IPS DF 6.9 (cell line): ENCODE results near the gene VIPR2.

Source experiments
- DNase-seq: peaks from one replicate; pipeline ENCODE4 v3.0.0-alpha.2; 2013; ENCODE audit warnings: low read depth, low spot score
- H3K27ac ChIP-seq: one replicate; pipeline ENCODE4 v1.5.1; 2013; ENCODE audit warnings: low read length, control low read depth
- H3K27me3 ChIP-seq: 2 replicates; pipeline ENCODE4 v1.6.1; 2013; ENCODE audit warnings: mild to moderate bottlenecking, low read length; ENCODE audit not compliant: control insufficient read depth, insufficient read depth
- H3K36me3 ChIP-seq: 2 replicates; pipeline ENCODE4 v1.6.1; 2013; ENCODE audit warnings: low read length; ENCODE audit not compliant: control insufficient read depth, insufficient read depth
- H3K4me1 ChIP-seq: 2 replicates; pipeline ENCODE4 v1.6.1; 2013; ENCODE audit warnings: low read length; ENCODE audit not compliant: control insufficient read depth, insufficient read depth
- H3K4me3 ChIP-seq: 2 replicates; pipeline ENCODE4 v1.5.1; 2013; ENCODE audit warnings: mild to moderate bottlenecking, low read length
- H3K9me3 ChIP-seq: 2 replicates; pipeline ENCODE4 v1.6.1; 2013; ENCODE audit warnings: low read length, inconsistent platforms; ENCODE audit not compliant: control insufficient read depth, insufficient read depth
- WGBS: extraction: QIAGEN DNeasy Blood & Tissue Kit; methylation state at CpG from one replicate; pipeline ENCODE4 v1.1.7; 2013; ENCODE audit warnings: mixed read lengths, missing lambda C conversion rate; ENCODE audit not compliant: insufficient read length, insufficient coverage; 5-methylcytosine and 5-hydroxymethylcytosine counted together

The VIPR2 gene

DNA sequence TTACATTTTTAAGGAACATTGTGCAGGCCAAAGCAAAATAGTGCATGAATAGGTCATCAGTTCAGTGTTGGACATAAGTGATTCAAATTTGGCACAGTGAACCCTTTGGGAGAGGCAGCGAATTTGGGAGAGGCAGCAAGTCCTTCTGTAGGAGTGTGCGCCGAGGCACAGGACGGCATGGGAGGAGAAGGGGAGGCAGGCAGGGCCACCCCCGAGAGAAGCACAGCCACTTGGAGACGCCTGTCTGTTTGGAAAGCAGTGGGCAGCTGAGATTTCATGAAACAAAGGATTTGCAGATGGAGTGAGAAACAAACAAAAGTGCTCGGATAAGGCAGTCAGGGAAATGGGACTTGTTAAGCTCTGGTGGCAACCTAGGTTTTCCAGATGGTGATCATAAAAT is 30.6 kb downstream of the VIPR2 start:
- WGBS: no CpG with 5 or more reads among the region's 7 CpGs
- Histone ChIP-seq H3K9me3 (no peaks in the 10 kb centered on the region), H3K27ac (no peak overlapping the region), H3K27me3 (no peaks in the 10 kb centered on the region), H3K4me3 (no peak overlapping the region), H3K4me1 (no peaks in the 10 kb centered on the region), H3K36me3 (no peaks in the 10 kb centered on the region)
- no peak for DNase-seq

DNA sequence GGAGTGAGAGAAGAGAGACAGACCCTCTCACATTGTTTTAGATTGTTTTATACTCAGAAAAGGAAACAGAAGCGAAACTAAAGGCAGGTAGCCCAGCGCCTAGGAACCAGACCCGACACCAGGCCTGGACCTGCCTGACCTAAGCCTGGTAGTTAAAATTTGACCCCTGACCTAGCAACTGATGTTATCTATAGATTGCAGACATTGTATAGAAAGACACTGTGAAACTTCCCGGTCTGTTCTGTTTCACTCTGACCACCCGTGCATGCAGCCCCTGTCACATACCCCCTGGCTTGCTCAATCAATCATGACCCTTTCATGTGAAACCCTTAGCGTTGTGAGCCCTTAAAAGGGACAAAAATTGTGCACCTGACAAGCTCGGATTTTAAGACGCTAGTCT is 31.6 kb downstream of the VIPR2 start:
- no peaks in the 10 kb centered on the region for H3K36me3 ChIP-seq
- H3K27ac ChIP-seq: no peak overlapping the region
- no peak overlapping the region for H3K4me3 ChIP-seq
- WGBS: no CpG with 5 or more reads among the region's 8 CpGs
- no peaks in the 10 kb centered on the region for H3K9me3 ChIP-seq
- no peaks in the 10 kb centered on the region for H3K27me3 ChIP-seq
- no peaks in the 10 kb centered on the region for H3K4me1 ChIP-seq
- DNase-seq: no peak

DNA sequence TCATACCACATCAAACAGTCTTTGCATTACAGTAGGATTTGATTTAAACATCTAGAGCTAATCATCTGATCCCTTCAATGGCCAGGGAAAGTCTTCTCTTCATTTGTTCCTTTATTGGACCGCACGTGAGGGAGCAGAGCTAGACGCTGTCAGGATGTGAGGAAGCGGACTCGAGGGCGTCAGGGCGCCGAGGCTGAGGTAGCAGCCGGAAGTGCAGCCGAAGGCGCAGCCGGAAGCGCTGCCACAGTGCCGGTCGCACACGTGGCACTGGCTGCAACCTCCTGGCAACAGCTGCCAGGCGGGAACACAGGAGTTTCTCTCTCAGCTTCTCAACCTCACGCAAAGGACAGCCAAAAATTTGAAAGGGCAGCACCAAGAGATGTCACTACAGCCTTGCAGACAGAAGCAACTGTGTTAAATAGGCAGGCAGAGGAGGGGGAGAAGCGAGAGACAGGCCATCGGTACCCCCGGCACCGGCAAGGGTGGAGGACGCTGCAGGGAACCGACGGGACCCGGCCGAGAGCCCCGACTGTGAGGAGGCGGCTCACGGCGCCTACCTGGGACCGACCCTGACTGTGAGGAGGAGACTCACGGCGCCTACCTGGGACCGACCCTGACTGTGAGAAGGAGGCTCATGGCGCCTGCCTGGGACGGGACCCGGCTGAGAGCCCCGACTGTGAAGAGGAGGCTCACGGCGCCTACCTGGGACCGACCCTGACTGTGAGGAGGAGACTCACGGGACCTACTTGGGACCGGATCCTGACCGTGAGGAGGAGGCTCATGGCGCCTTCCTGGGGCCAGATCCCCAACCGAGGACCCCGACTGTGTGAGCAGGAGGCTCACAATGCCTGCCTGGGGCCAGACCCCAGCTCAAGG is 32.3 kb downstream of the VIPR2 start:
- Histone ChIP-seq H3K36me3 (no peaks in the 10 kb centered on the region), H3K9me3 (no peaks in the 10 kb centered on the region), H3K27me3 (no peaks in the 10 kb centered on the region), H3K27ac (no peak overlapping the region), H3K4me1 (no peaks in the 10 kb centered on the region), H3K4me3 (no peak overlapping the region)
- no CpG with 5 or more reads among the region's 48 CpGs for WGBS
- no peak for DNase-seq

DNA sequence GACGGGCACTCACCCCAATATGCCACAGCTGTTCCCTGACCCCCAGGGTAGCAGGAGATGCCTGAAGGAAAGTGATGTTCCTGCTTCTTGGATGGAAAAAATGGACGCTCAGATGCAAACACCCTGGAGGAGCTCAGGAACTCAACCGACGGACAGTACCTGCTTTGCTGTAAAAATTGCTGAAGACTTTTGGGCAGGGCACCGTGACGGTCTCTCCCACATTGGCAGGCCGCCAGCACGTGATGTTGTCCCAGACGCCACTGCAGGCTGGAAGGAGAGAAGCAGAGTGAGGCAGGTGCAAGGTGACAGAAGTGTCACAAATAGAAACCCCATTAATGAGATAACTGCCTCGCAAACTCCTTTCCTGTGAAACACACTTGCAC is 35.0 kb downstream of the VIPR2 start:
- Histone ChIP-seq H3K27me3 (no peaks in the 10 kb centered on the region), H3K27ac (no peak overlapping the region), H3K4me1 (peaks cover 1% of the 10 kb centered on the region; the same call in 1 of the 2 replicates), H3K9me3 (no peaks in the 10 kb centered on the region), H3K4me3 (no peak overlapping the region), H3K36me3 (no peaks in the 10 kb centered on the region)
- DNase-seq: no peak
- WGBS: no CpG with 5 or more reads among the region's 10 CpGs

DNA sequence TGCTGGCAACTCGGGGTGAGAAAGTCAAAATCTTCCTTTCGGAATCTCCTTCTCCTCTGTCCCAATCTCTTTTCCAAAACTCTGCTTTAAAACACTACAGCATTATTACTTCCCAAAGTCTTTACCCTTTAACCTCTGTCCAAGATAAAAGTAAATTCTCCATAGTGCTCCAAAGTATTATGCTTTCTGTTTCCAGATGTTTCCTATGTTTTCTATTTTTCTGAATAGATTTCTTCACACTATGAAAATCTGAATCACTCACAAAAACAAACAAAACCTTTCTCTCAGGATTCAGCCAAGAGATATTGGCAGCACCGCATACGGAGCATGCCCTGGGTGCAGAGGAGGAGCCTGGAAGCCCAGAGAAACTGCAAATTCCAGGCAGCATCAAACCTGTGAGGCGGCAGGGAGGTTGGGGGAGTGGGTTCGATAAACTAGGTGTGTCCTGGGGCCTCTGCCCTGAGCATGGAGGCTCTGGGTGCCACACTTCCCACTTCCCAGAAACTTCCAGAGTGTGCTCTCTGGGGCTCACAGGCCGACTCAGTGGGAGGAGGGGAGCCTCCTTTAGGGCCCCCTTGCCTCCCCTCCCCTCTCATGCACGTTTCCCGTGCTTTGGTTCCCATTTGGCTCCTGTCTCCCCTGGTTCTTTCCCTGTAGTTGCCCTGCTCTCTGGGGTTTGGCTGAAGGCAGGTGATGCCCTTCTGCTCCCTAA is 35.6 kb downstream of the VIPR2 start:
- no peak overlapping the region for H3K27ac ChIP-seq
- no CpG with 5 or more reads among the region's 9 CpGs for WGBS

DNA sequence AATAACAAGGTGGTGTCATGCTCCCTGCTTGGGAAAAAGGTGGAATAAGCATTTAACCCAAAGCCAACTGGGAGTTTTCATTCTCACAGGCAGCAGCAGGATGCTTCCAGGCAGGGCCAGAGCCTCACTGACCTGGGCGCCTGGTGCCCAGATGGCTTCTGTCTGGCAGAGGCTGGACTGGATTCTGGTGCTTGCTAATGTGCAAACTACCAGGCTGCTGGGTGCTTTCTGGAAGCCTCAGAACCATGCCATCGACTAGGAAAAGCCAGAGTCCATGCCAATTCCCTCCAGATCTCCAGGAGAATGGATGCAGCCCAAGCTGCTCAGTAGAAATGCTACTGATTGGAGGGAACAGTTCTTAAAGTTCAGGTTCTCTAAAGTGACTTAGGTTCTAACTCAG is 36.2 kb downstream of the VIPR2 start:
- peaks cover 1% of the 10 kb centered on the region; the same call in 1 of the 2 replicates for H3K4me1 ChIP-seq
- H3K36me3 ChIP-seq: no peaks in the 10 kb centered on the region
- no peak overlapping the region for H3K4me3 ChIP-seq
- no peaks in the 10 kb centered on the region for H3K9me3 ChIP-seq
- WGBS: no CpG with 5 or more reads among the region's 2 CpGs
- no peak for DNase-seq
- no peaks in the 10 kb centered on the region for H3K27me3 ChIP-seq
- no peak overlapping the region for H3K27ac ChIP-seq

More for the DNA sequence above, 35.6 kb downstream of the VIPR2 start:
- peaks cover 1% of the 10 kb centered on the region; the same call in 1 of the 2 replicates for H3K4me1 ChIP-seq
- no peak overlapping the region for H3K4me3 ChIP-seq
- no peaks in the 10 kb centered on the region for H3K36me3 ChIP-seq
- no peaks in the 10 kb centered on the region for H3K27me3 ChIP-seq
- no peaks in the 10 kb centered on the region for H3K9me3 ChIP-seq
- DNase-seq: no peak

DNA sequence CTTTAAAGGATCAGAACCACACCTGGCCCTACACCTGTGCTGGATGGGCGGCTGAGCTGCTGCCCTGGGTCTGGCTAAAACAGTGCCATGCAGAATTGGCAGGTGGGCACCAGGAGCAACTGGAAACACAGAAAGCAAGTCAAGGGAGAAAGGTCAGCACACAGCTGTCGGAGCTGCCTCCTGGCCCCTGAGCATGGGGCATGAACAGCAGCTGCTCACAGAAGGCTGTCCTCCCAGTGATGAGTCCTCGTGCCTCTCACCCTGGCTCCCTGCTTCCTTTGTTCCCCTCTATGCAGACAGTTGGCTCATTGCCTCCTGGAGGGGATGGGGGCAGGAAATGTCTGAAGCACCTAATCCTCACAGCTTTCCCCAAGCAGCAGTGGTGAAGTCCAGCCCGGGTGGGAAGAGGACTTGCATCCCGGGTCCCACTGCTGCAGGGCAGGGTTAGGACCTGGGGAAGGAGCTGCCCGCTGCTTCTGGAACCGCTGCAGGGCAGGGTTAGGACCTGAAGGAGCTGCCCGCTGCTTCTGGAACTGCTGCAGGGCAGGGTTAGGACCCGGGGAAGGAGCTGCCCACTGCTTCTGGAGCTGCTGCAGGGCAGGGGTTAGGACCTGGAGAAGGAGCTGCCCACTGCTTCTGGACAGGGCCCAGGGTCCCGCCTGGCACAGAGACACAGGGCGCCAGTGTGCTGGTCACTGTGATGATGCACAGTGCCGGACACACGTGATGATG is 37.3 kb downstream of the VIPR2 start:
- no CpG with 5 or more reads among the region's 13 CpGs for WGBS
- H3K4me1 ChIP-seq: peaks cover 1% of the 10 kb centered on the region; the same call in 1 of the 2 replicates
- H3K27ac ChIP-seq: no peak overlapping the region

DNA sequence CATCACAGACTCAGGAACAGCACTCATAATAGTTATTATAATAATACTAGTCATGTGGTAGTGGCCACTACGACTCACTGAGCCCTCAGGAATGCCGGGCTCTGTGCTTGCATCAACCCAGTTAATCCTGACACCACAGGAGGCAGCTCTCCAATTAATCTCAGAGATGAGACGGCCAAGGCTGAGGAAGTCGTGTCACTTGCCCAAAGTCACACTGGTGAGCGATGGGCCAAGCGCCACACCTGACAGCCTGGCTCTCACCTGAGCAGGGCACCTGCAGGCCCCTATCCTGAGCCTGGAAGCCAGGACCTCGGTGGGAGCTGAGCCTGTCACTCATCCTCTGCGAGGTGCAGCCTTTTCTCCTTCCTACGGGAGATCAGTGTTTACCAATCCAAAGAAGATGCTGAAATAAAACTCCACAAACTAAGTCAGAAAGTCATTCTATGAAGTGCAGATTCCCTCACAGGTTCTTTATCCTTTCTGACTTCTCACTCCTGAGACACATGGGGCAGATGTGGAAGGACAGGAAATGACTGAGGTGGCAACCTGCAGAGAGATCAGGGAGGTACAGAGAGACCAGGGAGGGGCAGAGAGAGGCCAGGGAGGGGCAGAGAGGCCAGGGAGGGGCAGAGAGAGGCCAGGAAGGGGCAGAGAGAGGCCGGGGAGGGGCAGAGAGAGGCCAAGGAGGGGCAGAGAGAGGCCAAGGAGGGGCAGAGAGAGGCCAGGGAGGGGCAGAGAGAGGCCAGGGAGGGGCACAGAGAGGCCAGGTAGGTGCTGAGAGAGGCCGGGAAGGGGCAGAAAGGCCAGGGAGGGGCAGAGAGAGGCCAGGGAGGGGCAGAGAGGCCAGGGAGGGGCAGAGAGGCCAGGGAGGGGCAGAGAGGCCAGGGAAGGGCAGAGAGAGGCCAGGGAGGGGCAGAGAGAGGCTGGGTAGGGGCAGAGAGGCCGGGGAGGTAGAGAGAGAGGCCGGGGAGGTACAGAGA is 38.5 kb downstream of the VIPR2 start:
- Histone ChIP-seq H3K27me3 (no peaks in the 10 kb centered on the region), H3K4me1 (peaks cover 1% of the 10 kb centered on the region; the same call in 1 of the 2 replicates), H3K36me3 (no peaks in the 10 kb centered on the region), H3K9me3 (no peaks in the 10 kb centered on the region), H3K4me3 (no peak overlapping the region), H3K27ac (no peak overlapping the region)
- no CpG with 5 or more reads among the region's 13 CpGs for WGBS
- no peak for DNase-seq

More for the DNA sequence above, 37.3 kb downstream of the VIPR2 start:
- no peaks in the 10 kb centered on the region for H3K27me3 ChIP-seq
- DNase-seq: no peak
- H3K36me3 ChIP-seq: no peaks in the 10 kb centered on the region
- no peak overlapping the region for H3K4me3 ChIP-seq
- no peaks in the 10 kb centered on the region for H3K9me3 ChIP-seq

DNA sequence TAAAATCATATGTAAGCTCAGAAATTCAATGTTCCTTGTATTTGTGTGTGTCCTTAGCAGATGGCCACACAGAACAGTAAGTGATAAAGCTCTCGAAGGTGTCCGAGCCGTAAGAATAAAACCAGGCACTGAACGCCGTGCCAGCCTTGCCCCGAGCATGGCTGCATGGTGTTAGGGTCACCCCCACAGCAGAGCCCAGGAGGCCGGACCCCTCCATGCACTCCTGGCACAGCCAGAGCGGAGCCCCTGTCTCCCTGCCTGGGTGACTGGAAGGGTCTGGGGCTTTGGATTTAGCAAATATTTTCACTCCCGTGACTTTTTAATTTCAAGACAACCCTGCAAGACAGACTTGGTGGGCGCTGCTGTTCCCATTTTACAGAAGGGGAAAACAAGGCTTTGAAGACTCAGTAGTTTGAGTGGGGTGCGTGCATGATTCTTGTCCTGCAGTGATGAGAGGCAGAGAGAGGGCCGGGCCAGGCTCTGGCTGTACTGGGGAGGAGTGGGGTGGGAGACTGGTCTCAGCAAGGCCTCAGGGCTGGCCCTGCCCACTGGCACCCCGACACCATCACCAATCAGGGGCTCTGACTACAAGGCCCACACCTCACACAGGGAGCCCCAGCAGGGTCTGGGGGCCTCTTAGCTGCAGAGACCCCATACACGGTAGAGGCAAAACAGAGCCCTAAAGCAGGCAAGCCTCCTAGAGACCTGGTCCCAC is 39.4 kb downstream of the VIPR2 start:
- Histone ChIP-seq H3K4me3 (no peak overlapping the region), H3K36me3 (no peaks in the 10 kb centered on the region), H3K4me1 (peaks cover 1% of the 10 kb centered on the region; the same call in 1 of the 2 replicates), H3K9me3 (no peaks in the 10 kb centered on the region), H3K27ac (no peak overlapping the region), H3K27me3 (no peaks in the 10 kb centered on the region)
- no CpG with 5 or more reads among the region's 14 CpGs for WGBS
- DNase-seq: no peak
